A673 (cell line): ENCODE measurements around the gene SLC39A13. TPM values are rescaled to one million over a fixed set of nuclear protein-coding genes. Genes with fewer than 3 reads are reported as not detected.

ENCODE experiments used
- BruUV-seq: library from RNA; stranded (reverse); fragments of 400-500 nt; replicated peaks from 2 replicates; lab custom pipeline; 2021; lab: Mats Ljungman, UMichigan
- CTCF ChIA-PET: fragments of 300-600 bp; sonication (Branson Sonifier 250); formaldehyde crosslinking; loops from one replicate; lab custom pipeline; 2022; ENCODE audit warnings: antibody characterized with exemption; lab: Charles Lee
- POLR2A ChIA-PET: fragments of 300-600 bp; sonication (Branson Sonifier 250); formaldehyde crosslinking; loops from one replicate; lab custom pipeline; 2022; ENCODE audit warnings: antibody characterized with exemption; ENCODE audit not compliant: low non-redundant PET; lab: Charles Lee
- DNase-seq: peaks from one replicate; pipeline ENCODE4 v3.0.0-alpha.2; 2015; ENCODE audit warnings: low spot score
- H3K27ac ChIP-seq: fragments of 200-600 bp; sonication (generic); 2 replicates; pipeline ENCODE4 v1.5.1; 2016; ENCODE audit warnings: mixed run types, low read depth, mild to moderate bottlenecking, mixed read lengths, antibody characterized with exemption, low read length; ENCODE audit not compliant: poor library complexity, severe bottlenecking
- H3K27me3 ChIP-seq: fragments of 200-600 bp; sonication (generic); replicated peaks from 2 replicates; pipeline ENCODE4 v1.6.1; 2017; ENCODE audit warnings: mixed run types, low read depth, mild to moderate bottlenecking, mixed read lengths, antibody characterized with exemption, low read length; ENCODE audit not compliant: insufficient read depth, poor library complexity
- H3K36me3 ChIP-seq: fragments of 200-600 bp; sonication (generic); 2 replicates; pipeline ENCODE4 v1.6.1; 2016; ENCODE audit warnings: mixed run types, mild to moderate bottlenecking, mixed read lengths, antibody characterized with exemption, low read length; ENCODE audit not compliant: insufficient read depth, poor library complexity, severe bottlenecking
- H3K4me1 ChIP-seq: fragments of 200-600 bp; sonication (generic); 2 replicates; pipeline ENCODE4 v1.6.1; 2017; ENCODE audit warnings: mixed run types, mild to moderate bottlenecking, mixed read lengths, antibody characterized with exemption, low read length; ENCODE audit not compliant: insufficient read depth, poor library complexity, severe bottlenecking
- H3K4me3 ChIP-seq: fragments of 200-600 bp; sonication (generic); 2 replicates; pipeline ENCODE4 v1.5.1; 2016; ENCODE audit warnings: low read depth, mixed run types, mild to moderate bottlenecking, mixed read lengths, low read length; ENCODE audit not compliant: poor library complexity, severe bottlenecking
- H3K9me3 ChIP-seq: fragments of 200-600 bp; sonication (generic); 2 replicates; pipeline ENCODE4 v1.6.1; 2016; ENCODE audit warnings: mixed run types, low read depth, mild to moderate bottlenecking, mixed read lengths, antibody characterized with exemption, low read length; ENCODE audit not compliant: poor library complexity, severe bottlenecking
- EZH2 ChIP-seq: fragments of 200-600 bp; sonication (generic); IDR thresholded peaks from 2 replicates; pipeline ENCODE4 v1.6.1; 2017; ENCODE audit warnings: borderline replicate concordance, low read depth, mild to moderate bottlenecking, mixed read lengths, antibody characterized with exemption, low read length; ENCODE audit not compliant: poor library complexity, severe bottlenecking
- intact Hi-C: fragments of 100-400 bp; cut with micrococcal nuclease; formaldehyde crosslinking; loops from one replicate; pipeline ENCODE4 v1.10.0; 2022; ENCODE audit not compliant: unreplicated experiment
- total RNA-seq: library from RNA; stranded (reverse); gene quantifications from 2 replicates; pipeline ENCODE4 v1.2.3, GENCODE V29; 2021
- TF ChIP-seq, protein P1 (sequence below): fragments of 300-800, 200-600 bp; sonication (generic); conservative IDR thresholded peaks from 2 replicates; pipeline ENCODE4 v1.5.1; 2017; ENCODE audit warnings: low read depth, mild to moderate bottlenecking, antibody characterized with exemption, low read length, moderate library complexity, mixed read lengths

SLC39A13 gene
- total RNA-seq, 1 experiment from 2014 or later = 53.3 TPM

DNA sequence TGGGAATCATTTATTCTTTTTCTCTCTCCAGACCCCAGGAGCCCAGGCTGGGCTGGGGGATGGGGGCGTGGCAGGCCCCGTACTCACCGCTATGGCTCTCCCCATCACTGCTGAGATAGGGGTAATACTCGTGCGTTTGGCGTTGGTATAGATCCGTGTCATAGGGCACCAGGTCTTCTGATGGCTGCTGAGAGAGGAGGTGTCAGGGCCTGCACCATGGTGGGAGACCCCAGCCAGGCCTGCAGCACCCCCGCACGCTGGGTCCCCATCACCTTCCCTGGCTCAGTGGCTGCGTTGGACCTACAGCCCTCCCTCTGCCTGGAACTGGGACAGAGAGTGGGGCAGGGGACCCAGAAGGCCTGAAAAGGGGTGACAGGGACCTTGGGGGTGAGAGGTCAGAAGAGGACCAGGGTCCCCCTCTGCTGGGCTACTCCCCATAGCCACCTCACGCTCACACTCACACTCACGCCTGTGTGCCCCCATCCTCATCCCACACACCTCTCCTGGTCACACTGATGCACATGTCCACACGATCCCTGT lies 32.8 kb upstream of the SLC39A13 start:
- DNase-seq = no peak
- Histone ChIP-seq H3K27me3 (no peaks in the 10 kb centered on the region), H3K36me3 (no peaks in the 10 kb centered on the region), H3K4me3 (no peak overlapping the region), H3K4me1 (no peaks in the 10 kb centered on the region), H3K9me3 (no peaks in the 10 kb centered on the region), H3K27ac (no peak overlapping the region)
- CTCF ChIA-PET = no interaction called here
- POLR2A ChIA-PET = no interaction called here
- no peak for TF ChIP-seq EZH2
- TF ChIP-seq, protein P1, sequence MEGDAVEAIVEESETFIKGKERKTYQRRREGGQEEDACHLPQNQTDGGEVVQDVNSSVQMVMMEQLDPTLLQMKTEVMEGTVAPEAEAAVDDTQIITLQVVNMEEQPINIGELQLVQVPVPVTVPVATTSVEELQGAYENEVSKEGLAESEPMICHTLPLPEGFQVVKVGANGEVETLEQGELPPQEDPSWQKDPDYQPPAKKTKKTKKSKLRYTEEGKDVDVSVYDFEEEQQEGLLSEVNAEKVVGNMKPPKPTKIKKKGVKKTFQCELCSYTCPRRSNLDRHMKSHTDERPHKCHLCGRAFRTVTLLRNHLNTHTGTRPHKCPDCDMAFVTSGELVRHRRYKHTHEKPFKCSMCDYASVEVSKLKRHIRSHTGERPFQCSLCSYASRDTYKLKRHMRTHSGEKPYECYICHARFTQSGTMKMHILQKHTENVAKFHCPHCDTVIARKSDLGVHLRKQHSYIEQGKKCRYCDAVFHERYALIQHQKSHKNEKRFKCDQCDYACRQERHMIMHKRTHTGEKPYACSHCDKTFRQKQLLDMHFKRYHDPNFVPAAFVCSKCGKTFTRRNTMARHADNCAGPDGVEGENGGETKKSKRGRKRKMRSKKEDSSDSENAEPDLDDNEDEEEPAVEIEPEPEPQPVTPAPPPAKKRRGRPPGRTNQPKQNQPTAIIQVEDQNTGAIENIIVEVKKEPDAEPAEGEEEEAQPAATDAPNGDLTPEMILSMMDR = no peak
- intact Hi-C loops = loop anchor here (2.0 to 10.0 kb wide), 2 partner anchors 241 to 739 kb away; no protein-coding TSS in a partner anchor
- BruUV-seq = no TSS peak

DNA sequence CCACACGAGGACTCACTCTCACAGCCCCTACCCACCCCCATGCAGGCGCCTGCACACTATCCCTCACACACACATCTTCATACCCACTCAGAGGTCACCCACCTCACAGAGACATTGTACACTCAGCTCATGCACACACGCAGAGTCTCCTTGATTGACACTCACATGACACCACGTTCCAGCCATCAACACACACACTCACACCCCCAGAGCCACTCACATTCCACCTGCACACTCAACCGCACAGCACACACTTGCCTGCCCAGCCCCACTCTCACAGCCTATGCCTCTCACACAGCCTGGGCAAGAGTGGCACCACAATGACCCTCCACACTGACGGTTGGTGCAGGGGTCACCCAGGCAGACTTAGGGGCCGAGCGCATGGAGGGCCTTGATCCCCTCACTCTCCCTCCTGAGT lies 32.3 kb upstream of the SLC39A13 start:
- BruUV-seq = no TSS peak
- H3K36me3 ChIP-seq = no peaks in the 10 kb centered on the region
- intact Hi-C loops = loop anchor here (10.0 kb wide), 1 partner anchor 739 kb away; no protein-coding TSS in a partner anchor
- no peak for TF ChIP-seq EZH2
- TF ChIP-seq, protein P1 = no peak
- CTCF ChIA-PET = interaction anchor here (0.6 kb wide), 1 partner anchor 12 kb away, joined by 11 read pairs; no protein-coding TSS in a partner anchor
- POLR2A ChIA-PET = no interaction called here
- no peaks in the 10 kb centered on the region for H3K4me1 ChIP-seq
- H3K27ac ChIP-seq = no peak overlapping the region
- no peaks in the 10 kb centered on the region for H3K9me3 ChIP-seq
- H3K4me3 ChIP-seq = no peak overlapping the region
- no peak for DNase-seq
- no peaks in the 10 kb centered on the region for H3K27me3 ChIP-seq

DNA sequence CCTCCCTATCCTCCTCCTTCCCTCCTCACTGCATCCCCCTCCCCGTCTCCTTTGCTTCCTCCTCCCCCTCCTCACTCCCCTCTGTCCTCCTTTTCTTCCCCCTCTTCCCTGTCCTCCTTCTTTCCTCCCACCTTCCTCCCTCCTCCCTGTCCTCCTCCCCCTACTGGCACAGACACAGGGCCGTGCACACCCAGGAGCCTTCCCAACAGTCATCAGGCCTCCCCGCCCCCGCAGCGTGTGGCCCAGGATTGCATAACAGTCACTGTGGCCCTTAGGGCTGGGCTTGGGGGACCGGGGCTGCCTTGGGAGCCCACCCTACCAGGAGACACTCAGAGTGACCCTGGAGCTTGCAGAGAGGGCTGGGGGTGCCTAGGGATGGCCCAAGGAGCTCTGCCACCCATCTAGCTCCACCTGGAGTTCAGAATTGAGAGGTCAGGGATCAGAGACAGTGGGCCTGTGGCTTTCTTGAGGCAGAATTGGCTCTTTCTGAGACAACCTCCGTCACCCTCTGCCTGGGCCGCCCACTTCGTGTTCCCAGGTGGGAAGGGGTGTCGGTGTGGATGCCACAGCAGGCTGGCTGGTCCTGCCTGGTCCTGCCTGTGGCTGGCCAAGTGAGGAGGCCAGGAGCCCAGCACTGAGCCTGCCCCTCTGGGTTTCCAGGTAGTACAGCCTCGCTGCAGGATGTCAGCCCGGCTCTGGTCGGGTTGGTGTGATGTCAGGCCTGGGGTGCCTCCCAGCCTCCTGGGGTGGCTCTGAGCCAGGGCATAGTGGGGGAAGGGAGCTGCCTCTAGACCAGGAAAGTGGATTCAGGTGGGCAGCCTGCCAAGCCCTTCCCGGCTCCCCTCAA lies 31.6 kb upstream of the SLC39A13 start:
- Histone ChIP-seq H3K4me1 (no peaks in the 10 kb centered on the region), H3K9me3 (no peaks in the 10 kb centered on the region), H3K27ac (no peak overlapping the region), H3K4me3 (no peak overlapping the region), H3K36me3 (no peaks in the 10 kb centered on the region), H3K27me3 (no peaks in the 10 kb centered on the region)
- TF ChIP-seq, protein P1 = no peak
- TF ChIP-seq EZH2 = no peak
- BruUV-seq = no TSS peak
- POLR2A ChIA-PET = no interaction called here
- no peak for DNase-seq
- CTCF ChIA-PET = interaction anchor here (0.6 kb wide), 2 partner anchors 12 to 17 kb away, joined by 4 to 11 read pairs; no protein-coding TSS in a partner anchor
- intact Hi-C loops = loop anchor here (10.0 kb wide), 1 partner anchor 738 kb away; no protein-coding TSS in a partner anchor
